ENCODE measurements around the gene ZBED2.
A peak's percentile ranks its signal among the peaks of the same experiment; 100 is the strongest.

ZBED2 gene

DNA sequence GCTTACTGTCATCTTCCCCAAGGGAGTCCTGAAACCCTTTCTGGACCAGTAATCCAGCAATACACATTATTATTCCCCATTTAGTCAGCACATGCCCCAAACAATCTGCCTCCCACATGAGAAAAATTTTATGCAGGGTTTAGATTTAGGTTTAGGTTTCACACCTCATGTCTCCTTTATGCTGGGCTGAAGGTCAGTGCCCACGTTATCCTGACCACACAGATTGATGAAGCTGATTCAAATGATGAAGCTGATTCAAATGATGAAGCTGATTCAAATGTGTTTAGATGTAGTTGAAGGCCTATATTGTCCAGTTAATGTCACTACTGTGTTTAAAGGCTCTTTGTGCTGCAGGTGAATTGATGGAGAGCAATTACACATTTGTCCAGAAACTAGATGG is 18.1 kb upstream of the ZBED2 start:
- H3K4me3 ChIP-seq (ENCODE audit: low read length), result no peak overlapping the region
- no peak for DNase-seq (ENCODE audit: low read depth)
- TF ChIP-seq, protein P1, sequence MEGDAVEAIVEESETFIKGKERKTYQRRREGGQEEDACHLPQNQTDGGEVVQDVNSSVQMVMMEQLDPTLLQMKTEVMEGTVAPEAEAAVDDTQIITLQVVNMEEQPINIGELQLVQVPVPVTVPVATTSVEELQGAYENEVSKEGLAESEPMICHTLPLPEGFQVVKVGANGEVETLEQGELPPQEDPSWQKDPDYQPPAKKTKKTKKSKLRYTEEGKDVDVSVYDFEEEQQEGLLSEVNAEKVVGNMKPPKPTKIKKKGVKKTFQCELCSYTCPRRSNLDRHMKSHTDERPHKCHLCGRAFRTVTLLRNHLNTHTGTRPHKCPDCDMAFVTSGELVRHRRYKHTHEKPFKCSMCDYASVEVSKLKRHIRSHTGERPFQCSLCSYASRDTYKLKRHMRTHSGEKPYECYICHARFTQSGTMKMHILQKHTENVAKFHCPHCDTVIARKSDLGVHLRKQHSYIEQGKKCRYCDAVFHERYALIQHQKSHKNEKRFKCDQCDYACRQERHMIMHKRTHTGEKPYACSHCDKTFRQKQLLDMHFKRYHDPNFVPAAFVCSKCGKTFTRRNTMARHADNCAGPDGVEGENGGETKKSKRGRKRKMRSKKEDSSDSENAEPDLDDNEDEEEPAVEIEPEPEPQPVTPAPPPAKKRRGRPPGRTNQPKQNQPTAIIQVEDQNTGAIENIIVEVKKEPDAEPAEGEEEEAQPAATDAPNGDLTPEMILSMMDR (IDR thresholded peaks at IDR 0.05; ENCODE audit: insufficient read depth, low read depth, low read length, missing control alignments), result no peak

GRCh38 chr3:111610612-111611054 is 15.5 kb upstream of the ZBED2 start:
- peak; percentile 100 for DNase-seq (ENCODE audit: low read depth)
- no peak overlapping the region for H3K4me3 ChIP-seq (ENCODE audit: low read length)
- TF ChIP-seq, protein P1 (IDR thresholded peaks at IDR 0.05; ENCODE audit: insufficient read depth, low read depth, low read length, missing control alignments), result no peak

DNA sequence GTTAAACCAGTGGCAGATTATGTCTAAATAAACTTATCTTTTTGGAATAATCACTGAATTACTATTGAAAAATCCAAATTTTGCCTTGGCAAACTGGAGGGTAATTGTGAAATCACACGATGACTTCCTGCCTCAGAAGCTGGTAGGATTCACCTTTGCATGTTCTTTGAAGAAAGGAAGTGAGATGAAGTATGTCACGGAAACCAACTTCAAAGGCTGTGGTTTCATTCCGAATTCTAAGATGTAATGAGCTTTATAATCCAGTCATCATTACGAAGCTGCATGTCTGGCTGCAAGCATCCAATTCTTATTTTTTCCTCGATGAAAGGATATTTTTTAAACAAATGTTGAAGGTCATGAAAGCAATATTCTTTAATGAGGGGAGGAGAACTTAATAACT is 15.0 kb upstream of the ZBED2 start:
- H3K4me3 ChIP-seq (ENCODE audit: low read length), result no peak overlapping the region
- DNase-seq (ENCODE audit: low read depth), result peak; percentile 86
- TF ChIP-seq, protein P1 (IDR thresholded peaks at IDR 0.05; ENCODE audit: insufficient read depth, low read depth, low read length, missing control alignments), result no peak

DNA sequence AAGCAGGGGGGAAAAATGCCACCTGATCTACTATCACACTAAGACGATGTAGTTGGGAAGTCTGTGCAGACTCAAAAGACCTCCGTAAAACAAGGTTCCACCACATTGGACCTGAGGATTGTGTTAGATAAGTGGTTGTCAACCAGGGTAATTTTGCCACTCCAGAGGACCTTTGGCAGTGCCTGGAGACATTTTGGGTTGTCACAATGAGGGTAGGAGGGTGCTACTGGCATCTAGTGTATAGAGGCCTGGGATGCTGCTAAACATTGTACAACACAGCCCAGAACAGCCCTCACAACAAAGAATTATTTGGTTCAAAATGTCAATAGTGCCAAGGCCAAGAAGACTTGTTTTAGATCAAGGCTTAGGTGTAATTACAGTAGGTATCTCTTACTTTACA is 14.6 kb upstream of the ZBED2 start:
- no peak for DNase-seq (ENCODE audit: low read depth)
- no peak overlapping the region for H3K4me3 ChIP-seq (ENCODE audit: low read length)
- TF ChIP-seq, protein P1 (IDR thresholded peaks at IDR 0.05; ENCODE audit: insufficient read depth, low read depth, low read length, missing control alignments), result no peak

GRCh38 chr3:111608383-111608782 is 13.2 kb upstream of the ZBED2 start:
- DNase-seq (ENCODE audit: low read depth), result no peak
- no peak overlapping the region for H3K4me3 ChIP-seq (ENCODE audit: low read length)
- TF ChIP-seq, protein P1 (IDR thresholded peaks at IDR 0.05; ENCODE audit: insufficient read depth, low read depth, low read length, missing control alignments), result no peak

- no peak overlapping the region for H3K4me3 ChIP-seq (ENCODE audit: low read length)
- peak; percentile 32 for DNase-seq (ENCODE audit: low read depth)
These were observed 12.2 kb upstream of the ZBED2 start for GRCh38 chr3:111607240-111607920.

More at GRCh38 chr3:111607240-111607920, 12.2 kb upstream of the ZBED2 start:
- TF ChIP-seq, protein P1 (IDR thresholded peaks at IDR 0.05; ENCODE audit: insufficient read depth, low read depth, low read length, missing control alignments), result no peak

All from epithelial cell of esophagus (primary cell).